H1 (cell line): ENCODE measurements around the gene SLC24A5. TPM values are rescaled to one million over a fixed set of nuclear protein-coding genes. Genes with fewer than 3 reads are reported as not detected.

ENCODE experiments used
- CHD7 ChIP-seq: fragments of 300-600 bp; sonication (generic); IDR thresholded peaks from 2 replicates; pipeline ENCODE4 v1.7.1; 2012; ENCODE audit warnings: low read length, moderate library complexity, mild to moderate bottlenecking, inconsistent platforms; ENCODE audit not compliant: insufficient replicate concordance
- GTF2F1 ChIP-seq: IDR thresholded peaks from 2 replicates; pipeline ENCODE4 v1.6.1; 2012; ENCODE audit warnings: low read depth, low read length, improper control_type of control experiment, borderline replicate concordance
- HDAC6 ChIP-seq: IDR thresholded peaks from one replicate; pipeline ENCODE4 v1.7.1; 2012; ENCODE audit warnings: low read depth, mild to moderate bottlenecking, inconsistent platforms, low read length, moderate library complexity
- JUN ChIP-seq: IDR thresholded peaks from 2 replicates; pipeline ENCODE4 v1.6.1; 2011; ENCODE audit warnings: low read depth, mild to moderate bottlenecking, improper control_type of control experiment, low read length
- KDM1A ChIP-seq: fragments of 200-600, 300-600 bp; sonication (generic); IDR thresholded peaks from 2 replicates; pipeline ENCODE4 v1.7.1; 2016; ENCODE audit warnings: mild to moderate bottlenecking, low read length, borderline replicate concordance
- PHF8 ChIP-seq: fragments of 200-600 bp; sonication (generic); conservative IDR thresholded peaks from 2 replicates; pipeline ENCODE4 v1.7.1; 2012; ENCODE audit warnings: low read depth, mild to moderate bottlenecking, inconsistent platforms, low read length, moderate library complexity
- RNF2 ChIP-seq: fragments of 200-900, 300-1000 bp; sonication (generic); IDR thresholded peaks from 2 replicates; pipeline ENCODE4 v1.7.1; 2016; ENCODE audit warnings: borderline replicate concordance, low read depth, mild to moderate bottlenecking, antibody characterized with exemption, low read length; ENCODE audit not compliant: poor library complexity, severe bottlenecking; ENCODE audit errors: missing control alignments
- SIX5 ChIP-seq: IDR thresholded peaks from 2 replicates; pipeline ENCODE4 v1.6.1; 2011; ENCODE audit warnings: mild to moderate bottlenecking, low read depth, low read length
- SP2 ChIP-seq: IDR thresholded peaks from 2 replicates; pipeline ENCODE4 v1.6.1; 2012; ENCODE audit warnings: mild to moderate bottlenecking, low read length, inconsistent platforms
- TAF1 ChIP-seq: IDR thresholded peaks from 2 replicates; pipeline ENCODE4 v1.6.1; 2011; ENCODE audit warnings: mild to moderate bottlenecking, low read depth, low read length
- USF2 ChIP-seq: IDR thresholded peaks from 2 replicates; pipeline ENCODE4 v1.6.1; 2011; ENCODE audit warnings: low read length, improper control_type of control experiment
- polyA plus RNA-seq, 7 experiments: library from polyadenylated mRNA; depleted of rRNA in 3 of 7; stranded (reverse) in 5 of 7; unstranded in 2 of 7; fragments of >200 nt in 5 of 7; fragments of 200-250 nt in 2 of 7; gene quantifications; 1 replicate in 5 of 7; 2 replicates in 1 of 7; 4 replicates in 1 of 7; pipeline versions ENCODE4 v1.2.1 to v1.2.3, GENCODE V29; 2011 to 2013; ENCODE audit warnings: missing spikeins in 2 of 7, mixed read lengths in 2 of 7
- total RNA-seq: library from RNA; stranded (reverse); fragmentation: NEBNext Ultra II Directional; extraction: Animal tissue kit (Norgen Biotek cat#: 25700); gene quantifications from 2 replicates; pipeline ENCODE4 v1.2.1, GENCODE V29; 2021

Gene SLC24A5
- total and polyA plus RNA-seq, 2 of the 8 experiments (the other 6 are each of a cell fraction or from before 2014, with no cell fraction given) = not detected

GRCh38 chr15:48176957-48177356, 56.2 kb downstream of the SLC24A5 start (continued):
- TF ChIP-seq CHD7 (no peak), SP2 (no peak), JUN (no peak), PHF8 (no peak), GTF2F1 (no peak), TAF1 (no peak), SIX5 (no peak), USF2 (no peak), RNF2 (no peak), KDM1A (no peak), HDAC6 (no peak)
